GM21717 (cell line): ENCODE results near the gene POU2F1.
"Not testable (repeated sequence)": the region's sequence is repeated elsewhere in the genome, so short reads cannot be mapped to it uniquely, and the experiment has no call there.

Experiments
- ATAC-seq: cut with Tn5 transposase; IDR thresholded peaks from one replicate; pipeline ENCODE4 v1.9.1; 2021; ENCODE audit warnings: mild to moderate bottlenecking, moderate library complexity; ENCODE audit not compliant: unreplicated experiment

The POU2F1 gene

GRCh38 chr1:167205306-167206050 is 15.2 kb upstream of the POU2F1 start:
- not testable (repeated sequence) for ATAC-seq

GRCh38 chr1:167206166-167206835 is 14.4 kb upstream of the POU2F1 start:
- no peak for ATAC-seq

- no peak for ATAC-seq
Observed at GRCh38 chr1:167207940-167208623, 12.6 kb upstream of the POU2F1 start.

- no peak for ATAC-seq
Observed at GRCh38 chr1:167208624-167208976, 12.1 kb upstream of the POU2F1 start.

GRCh38 chr1:167209044-167209443 is 11.6 kb upstream of the POU2F1 start:
- ATAC-seq, result no peak

GRCh38 chr1:167210966-167211674 is 9.6 kb upstream of the POU2F1 start:
- ATAC-seq, result no peak

GRCh38 chr1:167212025-167212424 is 8.7 kb upstream of the POU2F1 start:
- ATAC-seq, result no peak

GRCh38 chr1:167216809-167217208 is 3.9 kb upstream of the POU2F1 start:
- no peak for ATAC-seq

GRCh38 chr1:167219194-167219593 is 1.5 kb upstream of the POU2F1 start:
- ATAC-seq, result no peak

- peak; percentile 37 for ATAC-seq
Observed at GRCh38 chr1:167219646-167220536, 795 bp upstream of the POU2F1 start.

- ATAC-seq, result peak; percentile 19
Observed at GRCh38 chr1:167221126-167221737, 546 bp downstream of the POU2F1 start.

- ATAC-seq, result peak; percentile 58
Observed at GRCh38 chr1:167221738-167222610, 1.3 kb downstream of the POU2F1 start.

GRCh38 chr1:167223144-167224103 is 2.7 kb downstream of the POU2F1 start:
- no peak for ATAC-seq

- ATAC-seq, result not testable (repeated sequence)
Observed at GRCh38 chr1:167224734-167225235, 4.1 kb downstream of the POU2F1 start.

GRCh38 chr1:167225920-167226319 is 5.2 kb downstream of the POU2F1 start:
- no peak for ATAC-seq

- ATAC-seq, result no peak
Observed at GRCh38 chr1:167227934-167228378, 7.3 kb downstream of the POU2F1 start.

- ATAC-seq, result no peak
Observed at GRCh38 chr1:167229719-167230385, 9.2 kb downstream of the POU2F1 start.
